IMR-90 (cell line): ENCODE measurements around the gene JPH3. TPM values are rescaled to one million over a fixed set of nuclear protein-coding genes. Genes with fewer than 3 reads are reported as not detected.

Experiments
- ATAC-seq: fragments of 200-7000 bp; cut with Tn5 transposase; 2 replicates; pipeline ENCODE4 v1.9.1; 2020; ENCODE audit warnings: low read depth, mild to moderate bottlenecking, moderate library complexity
- BruUV-seq: library from RNA; stranded (reverse); fragments of 400-500 nt; replicated peaks from 2 replicates; lab custom pipeline; 2021; lab: Mats Ljungman, UMichigan
- CTCF ChIA-PET: fragments of 300-600 bp; formaldehyde crosslinking; extraction: SDS; loops from one replicate; lab custom pipeline; 2021; ENCODE audit warnings: antibody characterized with exemption; lab: Yijun Ruan, JAX
- POLR2A ChIA-PET: fragments of 300-600 bp; sonication (Branson Sonifier 250); formaldehyde crosslinking; loops from one replicate; lab custom pipeline; 2022; ENCODE audit warnings: antibody characterized with exemption; ENCODE audit not compliant: unreplicated experiment; lab: Charles Lee
- DNase-seq: peaks from one replicate; pipeline ENCODE4 v3.0.0; 2013
- H2AFZ ChIP-seq: replicated peaks from 2 replicates; pipeline ENCODE3; 2013; ENCODE audit warnings: low read length, mild to moderate bottlenecking; ENCODE audit not compliant: poor library complexity
- H2AK5ac ChIP-seq: 2 replicates; pipeline ENCODE4 v1.6.1; 2013; ENCODE audit warnings: low read depth, low read length, inconsistent platforms
- H2AK9ac ChIP-seq: replicated peaks from 2 replicates; pipeline ENCODE3; 2013; ENCODE audit warnings: mild to moderate bottlenecking, low read depth, low read length, moderate library complexity; ENCODE audit not compliant: poor library complexity
- H2BK120ac ChIP-seq: 2 replicates; pipeline ENCODE4 v1.6.1; 2013; ENCODE audit warnings: low read depth, low read length, inconsistent platforms
- H2BK15ac ChIP-seq: 3 replicates; pipeline ENCODE4 v1.6.1; 2013; ENCODE audit warnings: low read depth, low read length, inconsistent platforms
- H2BK20ac ChIP-seq: 2 replicates; pipeline ENCODE4 v1.6.1; 2013; ENCODE audit warnings: low read depth, mild to moderate bottlenecking, inconsistent platforms, low read length, moderate library complexity
- H2BK5ac ChIP-seq: 2 replicates; pipeline ENCODE4 v1.6.1; 2013; ENCODE audit warnings: mild to moderate bottlenecking, low read depth, low read length, inconsistent platforms; ENCODE audit not compliant: poor library complexity, severe bottlenecking
- H3K14ac ChIP-seq: replicated peaks from 2 replicates; pipeline ENCODE4 v1.6.1; 2013; ENCODE audit warnings: low read depth, low read length, inconsistent platforms
- H3K18ac ChIP-seq: 2 replicates; pipeline ENCODE4 v1.6.1; 2013; ENCODE audit warnings: low read depth, low read length, control low read depth
- H3K23ac ChIP-seq: 2 replicates; pipeline ENCODE4 v1.6.1; 2013; ENCODE audit warnings: low read depth, low read length, inconsistent platforms
- H3K27ac ChIP-seq: 2 replicates; pipeline ENCODE4 v1.5.1; 2013; ENCODE audit warnings: mild to moderate bottlenecking, control low read depth, low read length; ENCODE audit not compliant: insufficient read depth
- H3K27me3 ChIP-seq: 2 replicates; pipeline ENCODE4 v1.6.1; 2013; ENCODE audit warnings: low read length; ENCODE audit not compliant: control insufficient read depth, insufficient read depth
- H3K36me3 ChIP-seq: 2 replicates; pipeline ENCODE4 v1.6.1; 2013; ENCODE audit warnings: low read length, mixed read lengths; ENCODE audit not compliant: control insufficient read depth, insufficient read depth
- H3K4ac ChIP-seq: 2 replicates; pipeline ENCODE4 v1.6.1; 2013; ENCODE audit warnings: low read depth, low read length, inconsistent platforms
- H3K4me1 ChIP-seq: 2 replicates; pipeline ENCODE4 v1.6.1; 2013; ENCODE audit warnings: low read length, mixed read lengths; ENCODE audit not compliant: control insufficient read depth, insufficient read depth
- H3K4me2 ChIP-seq: 2 replicates; pipeline ENCODE4 v1.6.1; 2013; ENCODE audit warnings: low read depth, mild to moderate bottlenecking, control low read depth, low read length, moderate library complexity
- H3K4me3 ChIP-seq: 2 replicates; pipeline ENCODE4 v1.5.1; 2013; ENCODE audit warnings: low read depth, mild to moderate bottlenecking, control low read depth, low read length, moderate library complexity; ENCODE audit not compliant: insufficient read depth
- H3K56ac ChIP-seq: 2 replicates; pipeline ENCODE4 v1.6.1; 2013; ENCODE audit warnings: low read length, inconsistent platforms; ENCODE audit not compliant: insufficient read depth; ENCODE audit errors: extremely low read depth
- H3K79me1 ChIP-seq, 2 experiments: 2 replicates each; pipeline ENCODE4 v1.6.1; 2013; ENCODE audit warnings: low read length in 2 of 2, inconsistent platforms in 1 of 2, low read depth in 1 of 2
- H3K9ac ChIP-seq: 2 replicates; pipeline ENCODE4 v1.6.1; 2013; ENCODE audit warnings: low read depth, low read length, control low read depth
- H3K9me1 ChIP-seq: 2 replicates; pipeline ENCODE4 v1.6.1; 2013; ENCODE audit warnings: low read length, inconsistent platforms; ENCODE audit not compliant: insufficient read depth
- H3K9me3 ChIP-seq: 2 replicates; pipeline ENCODE4 v1.6.1; 2013; ENCODE audit warnings: low read length; ENCODE audit not compliant: control insufficient read depth, insufficient read depth
- H4K20me1 ChIP-seq: 2 replicates; pipeline ENCODE4 v1.6.1; 2013; ENCODE audit warnings: low read length, inconsistent platforms; ENCODE audit not compliant: insufficient read depth
- H4K5ac ChIP-seq: 2 replicates; pipeline ENCODE4 v1.6.1; 2013; ENCODE audit warnings: mild to moderate bottlenecking, low read depth, low read length, control low read depth
- H4K8ac ChIP-seq, 2 experiments: 2 replicates each; pipeline ENCODE4 v1.6.1; 2013; ENCODE audit warnings: low read depth in 2 of 2, low read length in 2 of 2, control low read depth in 1 of 2, inconsistent platforms in 1 of 2
- H4K91ac ChIP-seq: 2 replicates; pipeline ENCODE4 v1.6.1; 2013; ENCODE audit warnings: low read depth, low read length, inconsistent platforms; ENCODE audit not compliant: insufficient read depth
- CEBPB ChIP-seq: IDR thresholded peaks from 2 replicates; pipeline ENCODE4 v1.6.1; 2012; ENCODE audit warnings: low read depth, low read length, improper control_type of control experiment
- MAFK ChIP-seq: IDR thresholded peaks from 2 replicates; pipeline ENCODE4 v1.6.1; 2012; ENCODE audit warnings: low read depth, low read length, improper control_type of control experiment
- POLR2A ChIP-seq: IDR thresholded peaks from 2 replicates; pipeline ENCODE4 v1.6.1; 2012; ENCODE audit warnings: mild to moderate bottlenecking, low read depth, low read length
- RFX5 ChIP-seq: IDR thresholded peaks from 2 replicates; pipeline ENCODE4 v1.8.0; 2012; ENCODE audit warnings: low read depth, mild to moderate bottlenecking, low read length, moderate library complexity
- SMC3 ChIP-seq: fragments of 150-350 bp; IDR thresholded peaks from 2 replicates; pipeline ENCODE4 v1.6.1; 2016; ENCODE audit warnings: low read depth, mild to moderate bottlenecking, antibody characterized with exemption, low read length, moderate library complexity
- WGBS, 2 experiments: methylation state at CpG; one replicate each; pipeline versions ENCODE4 v1.1.5 to v1.1.7; 2013; ENCODE audit warnings: missing lambda C conversion rate in 2 of 2; ENCODE audit not compliant: insufficient read length in 1 of 2; ENCODE audit errors: extremely low coverage in 2 of 2; 5-methylcytosine and 5-hydroxymethylcytosine counted together
- dilution Hi-C: fragments of 300-500 bp; cut with HindIII; formaldehyde crosslinking; loops from one replicate; pipeline ENCODE4 v1.14.3; 2018; ENCODE audit warnings: low sequenced_read_pairs; ENCODE audit not compliant: unreplicated experiment
- in situ Hi-C: fragments of 300-500 bp; cut with MboI; formaldehyde crosslinking; loops from 3 replicates; pipeline ENCODE4 v1.14.3; 2019; ENCODE audit warnings: low sequenced_read_pairs, inconsistent platforms, mixed read lengths
- intact Hi-C: fragments of 100-400 bp; cut with micrococcal nuclease; formaldehyde crosslinking; loops from 2 replicates; pipeline ENCODE4 v1.10.0; 2022
- polyA plus RNA-seq, 3 experiments: library from polyadenylated mRNA; depleted of rRNA; stranded (reverse); fragments of >200 nt; gene quantifications; 2 replicates each; pipeline ENCODE4 v1.2.3, GENCODE V29; 2012; ENCODE audit warnings: low replicate concordance in 1 of 3
- total RNA-seq: library from RNA; depleted of rRNA; stranded (reverse); fragments of >200 nt; gene quantifications from 2 replicates; pipeline ENCODE4 v1.2.3, GENCODE V29; 2012
- TF ChIP-seq, protein P1 (sequence below): fragments of 150-350 bp; IDR thresholded peaks from 2 replicates; pipeline ENCODE4 v1.6.1; 2017; ENCODE audit warnings: mild to moderate bottlenecking, antibody characterized with exemption, low read length, low read depth
- TF ChIP-seq, protein P2 (sequence below): conservative IDR thresholded peaks from 2 replicates; pipeline ENCODE4 v1.5.1; 2012; ENCODE audit warnings: mild to moderate bottlenecking, low read depth, low read length, improper control_type of control experiment

The JPH3 gene
- total and polyA plus RNA-seq, 2 of the 4 experiments (the other 2 are of a cell fraction) = 0.03 TPM; not detected in 1

DNA sequence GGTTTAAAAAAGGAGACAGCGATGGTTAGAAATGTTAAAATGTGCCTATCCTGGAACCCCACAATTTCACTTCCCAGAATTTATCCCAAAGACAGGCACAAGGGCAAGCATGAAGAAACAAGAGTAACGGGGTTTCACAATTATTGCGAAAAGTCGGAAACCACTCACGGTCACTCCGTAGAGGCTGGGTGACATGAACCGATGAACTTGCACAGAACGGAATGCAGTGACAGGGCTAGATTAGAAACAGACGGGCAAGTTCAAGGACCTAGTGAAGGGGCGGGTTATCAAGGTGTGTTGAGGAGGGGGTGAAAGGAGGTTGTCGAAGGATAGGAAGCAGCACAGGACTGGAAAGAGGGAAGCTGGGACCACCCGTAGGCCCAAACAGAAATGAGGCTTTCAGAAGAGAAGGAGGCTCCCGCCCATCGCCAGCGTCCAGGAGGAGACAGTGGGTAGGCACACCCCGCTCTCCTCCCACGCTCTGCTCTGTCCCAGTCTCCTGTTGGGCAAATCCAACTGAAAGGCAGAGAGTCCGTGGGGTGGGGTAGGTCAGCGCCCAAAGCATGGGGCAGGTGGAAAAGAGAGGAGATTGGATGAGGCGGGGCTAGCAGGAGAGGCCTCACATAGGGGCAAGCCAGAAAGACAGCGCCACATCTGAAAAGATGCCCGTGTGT, 47.4 kb upstream of the JPH3 start:
- POLR2A ChIA-PET = no interaction called here
- Histone ChIP-seq H4K91ac (no peak overlapping the region), H3K23ac (no peak overlapping the region), H3K36me3 (no peaks in the 10 kb centered on the region), H3K4me2 (no peak overlapping the region), H4K8ac (no peak overlapping the region), H2BK20ac (no peak overlapping the region), H2BK120ac (no peak overlapping the region), H3K27me3 (peaks cover 13% of the 10 kb centered on the region; the same call in 1 of the 2 replicates), H3K9ac (no peak overlapping the region), H2BK5ac (no peak overlapping the region), H2AFZ (no peak overlapping the region), H4K5ac (no peak overlapping the region), H3K56ac (no peak overlapping the region), H3K4me1 (peaks cover 8% of the 10 kb centered on the region; the same call in 1 of the 2 replicates), H3K18ac (no peak overlapping the region), H2AK5ac (no peak overlapping the region), H3K4ac (no peak overlapping the region), H3K14ac (no peak overlapping the region), H4K20me1 (peaks cover 4% of the 10 kb centered on the region; the same call in 1 of the 2 replicates), H2AK9ac (no peak overlapping the region), H3K79me1 (no peaks in the 10 kb centered on the region), H3K9me1 (0 out of 2 replicates have a peak, but pooled peaks cover 1% of the 10 kb centered on the region), H3K9me3 (no peaks in the 10 kb centered on the region), H3K4me3 (no peak overlapping the region), H3K27ac (no peak overlapping the region), H2BK15ac (no peak overlapping the region)
- intact Hi-C loops = no loop called here
- TF ChIP-seq MAFK (no peak), SMC3 (no peak), CEBPB (no peak), POLR2A (no peak), RFX5 (no peak)
- TF ChIP-seq, protein P1, sequence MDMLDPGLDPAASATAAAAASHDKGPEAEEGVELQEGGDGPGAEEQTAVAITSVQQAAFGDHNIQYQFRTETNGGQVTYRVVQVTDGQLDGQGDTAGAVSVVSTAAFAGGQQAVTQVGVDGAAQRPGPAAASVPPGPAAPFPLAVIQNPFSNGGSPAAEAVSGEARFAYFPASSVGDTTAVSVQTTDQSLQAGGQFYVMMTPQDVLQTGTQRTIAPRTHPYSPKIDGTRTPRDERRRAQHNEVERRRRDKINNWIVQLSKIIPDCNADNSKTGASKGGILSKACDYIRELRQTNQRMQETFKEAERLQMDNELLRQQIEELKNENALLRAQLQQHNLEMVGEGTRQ = no peak
- TF ChIP-seq, protein P2, sequence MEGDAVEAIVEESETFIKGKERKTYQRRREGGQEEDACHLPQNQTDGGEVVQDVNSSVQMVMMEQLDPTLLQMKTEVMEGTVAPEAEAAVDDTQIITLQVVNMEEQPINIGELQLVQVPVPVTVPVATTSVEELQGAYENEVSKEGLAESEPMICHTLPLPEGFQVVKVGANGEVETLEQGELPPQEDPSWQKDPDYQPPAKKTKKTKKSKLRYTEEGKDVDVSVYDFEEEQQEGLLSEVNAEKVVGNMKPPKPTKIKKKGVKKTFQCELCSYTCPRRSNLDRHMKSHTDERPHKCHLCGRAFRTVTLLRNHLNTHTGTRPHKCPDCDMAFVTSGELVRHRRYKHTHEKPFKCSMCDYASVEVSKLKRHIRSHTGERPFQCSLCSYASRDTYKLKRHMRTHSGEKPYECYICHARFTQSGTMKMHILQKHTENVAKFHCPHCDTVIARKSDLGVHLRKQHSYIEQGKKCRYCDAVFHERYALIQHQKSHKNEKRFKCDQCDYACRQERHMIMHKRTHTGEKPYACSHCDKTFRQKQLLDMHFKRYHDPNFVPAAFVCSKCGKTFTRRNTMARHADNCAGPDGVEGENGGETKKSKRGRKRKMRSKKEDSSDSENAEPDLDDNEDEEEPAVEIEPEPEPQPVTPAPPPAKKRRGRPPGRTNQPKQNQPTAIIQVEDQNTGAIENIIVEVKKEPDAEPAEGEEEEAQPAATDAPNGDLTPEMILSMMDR = no peak
- dilution Hi-C loops = no loop called here
- ATAC-seq (no peak), DNase-seq (no peak)
- no TSS peak for BruUV-seq
- WGBS, 2 experiments = 92% methylated on average over 10 of the region's 22 CpGs; no CpG with 5 or more reads in 1 of the 2 experiments
- in situ Hi-C loops = no loop called here
- CTCF ChIA-PET = no interaction called here
